ENCODE results near the gene BACE2. TPM values are rescaled to one million over a fixed set of nuclear protein-coding genes. Genes with fewer than 3 reads are reported as not detected.

Gene BACE2
- polyA plus RNA-seq, 1 donor (not counting 4 experiments of a cell fraction or from before 2014, with no cell fraction given) = 130 TPM

DNA sequence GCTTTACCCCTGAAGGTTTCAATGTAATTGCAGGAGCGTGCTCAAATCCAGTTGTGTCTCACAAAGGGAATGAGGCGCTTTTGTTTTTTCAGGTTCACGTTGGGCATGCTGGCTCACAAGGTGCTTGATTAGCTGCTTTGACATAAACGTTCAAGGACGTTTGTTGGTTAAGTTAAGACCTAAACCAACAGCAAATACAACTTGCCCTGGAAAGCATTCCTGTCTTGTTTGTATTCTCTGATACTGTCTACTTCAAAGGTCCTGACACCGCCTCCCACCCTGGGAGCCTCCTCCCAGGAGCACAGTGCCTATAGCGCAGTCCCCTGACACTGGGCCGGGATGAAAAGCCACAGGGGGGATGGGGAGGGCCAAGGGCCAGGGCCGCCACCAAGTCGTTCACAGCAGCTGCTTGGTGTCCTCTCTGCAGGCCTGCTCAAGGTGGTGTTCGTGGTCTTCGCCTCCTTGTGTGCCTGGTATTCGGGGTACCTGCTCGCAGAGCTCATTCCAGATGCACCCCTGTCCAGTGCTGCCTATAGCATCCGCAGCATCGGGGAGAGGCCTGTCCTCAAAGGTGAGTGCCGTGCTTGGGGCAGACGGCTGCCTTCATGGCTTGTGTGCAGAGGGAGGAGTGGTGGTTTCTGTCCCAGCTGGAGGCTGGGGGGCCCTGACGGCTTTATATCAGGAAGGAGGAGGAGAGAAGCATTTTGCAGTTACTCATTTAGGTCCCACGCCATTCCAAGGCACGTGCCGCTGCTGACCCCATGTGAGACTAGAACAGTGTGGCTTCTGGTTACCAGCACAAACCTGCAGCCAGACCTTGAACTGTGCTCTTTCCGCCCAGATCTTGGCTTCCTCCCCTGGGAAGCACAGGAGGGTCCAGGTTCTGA, 154.8 kb downstream of the BACE2 start:
- Histone ChIP-seq H2AFZ (ENCODE audit: control insufficient read depth, low read length) (no peak overlapping the region), H3K27me3 (ENCODE audit: control insufficient read depth, extremely low read depth, insufficient read depth, low read length) (peaks cover 33% of the 10 kb centered on the region), H3K4me2 (ENCODE audit: control insufficient read depth, extremely low read depth, insufficient read depth, low read depth, low read length) (no peak overlapping the region), H3K36me3 (ENCODE audit: control insufficient read depth in 2 of 2, extremely low read depth in 1 of 2, insufficient read depth in 2 of 2, low read length in 2 of 2) (no peaks in the 10 kb centered on the region), H3K9me3 (ENCODE audit: control insufficient read depth, low read depth, low read length) (no peaks in the 10 kb centered on the region), H3K4me1 (ENCODE audit: control insufficient read depth, extremely low read depth, insufficient read depth, low read length) (no peaks in the 10 kb centered on the region), H3K9me1 (ENCODE audit: control insufficient read depth, extremely low read depth, insufficient read depth, low read length) (no peaks in the 10 kb centered on the region), H3K9ac (ENCODE audit: control insufficient read depth, extremely low read depth, insufficient read depth, low read length) (no peak overlapping the region), H3K4me3 (ENCODE audit: control insufficient read depth in 2 of 3, extremely low read depth in 1 of 3, insufficient read depth in 2 of 3, low read depth in 1 of 3, low read length in 3 of 3) (no peak overlapping the region), H3K27ac (ENCODE audit: control insufficient read depth, insufficient read depth, low read length) (no peak overlapping the region), H4K20me1 (ENCODE audit: control insufficient read depth, extremely low read depth, insufficient read depth, low read length) (no peaks in the 10 kb centered on the region), H3K79me2 (ENCODE audit: control insufficient read depth, insufficient read depth, low read length) (no peaks in the 10 kb centered on the region)
- no peak for DNase-seq (ENCODE audit: low read depth, low spot score)
- no peak for FAIRE-seq
- TF ChIP-seq, protein P1, sequence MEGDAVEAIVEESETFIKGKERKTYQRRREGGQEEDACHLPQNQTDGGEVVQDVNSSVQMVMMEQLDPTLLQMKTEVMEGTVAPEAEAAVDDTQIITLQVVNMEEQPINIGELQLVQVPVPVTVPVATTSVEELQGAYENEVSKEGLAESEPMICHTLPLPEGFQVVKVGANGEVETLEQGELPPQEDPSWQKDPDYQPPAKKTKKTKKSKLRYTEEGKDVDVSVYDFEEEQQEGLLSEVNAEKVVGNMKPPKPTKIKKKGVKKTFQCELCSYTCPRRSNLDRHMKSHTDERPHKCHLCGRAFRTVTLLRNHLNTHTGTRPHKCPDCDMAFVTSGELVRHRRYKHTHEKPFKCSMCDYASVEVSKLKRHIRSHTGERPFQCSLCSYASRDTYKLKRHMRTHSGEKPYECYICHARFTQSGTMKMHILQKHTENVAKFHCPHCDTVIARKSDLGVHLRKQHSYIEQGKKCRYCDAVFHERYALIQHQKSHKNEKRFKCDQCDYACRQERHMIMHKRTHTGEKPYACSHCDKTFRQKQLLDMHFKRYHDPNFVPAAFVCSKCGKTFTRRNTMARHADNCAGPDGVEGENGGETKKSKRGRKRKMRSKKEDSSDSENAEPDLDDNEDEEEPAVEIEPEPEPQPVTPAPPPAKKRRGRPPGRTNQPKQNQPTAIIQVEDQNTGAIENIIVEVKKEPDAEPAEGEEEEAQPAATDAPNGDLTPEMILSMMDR (optimal IDR thresholded peaks at IDR 0.05 in 1 of 3, IDR thresholded peaks at IDR 0.05 in 1 of 3, conservative IDR thresholded peaks at IDR 0.05 in 1 of 3; ENCODE audit: extremely low read depth in 1 of 3, insufficient read depth in 2 of 3, low read length in 3 of 3) = no peak
- TF ChIP-seq EZH2 (IDR thresholded peaks at IDR 0.05; ENCODE audit: low read length) = no peak
- dilution Hi-C loops (cut with MboI; ENCODE audit: extremely low pct_ligation_motif_present, low sequenced_read_pairs) = no loop called here

DNA sequence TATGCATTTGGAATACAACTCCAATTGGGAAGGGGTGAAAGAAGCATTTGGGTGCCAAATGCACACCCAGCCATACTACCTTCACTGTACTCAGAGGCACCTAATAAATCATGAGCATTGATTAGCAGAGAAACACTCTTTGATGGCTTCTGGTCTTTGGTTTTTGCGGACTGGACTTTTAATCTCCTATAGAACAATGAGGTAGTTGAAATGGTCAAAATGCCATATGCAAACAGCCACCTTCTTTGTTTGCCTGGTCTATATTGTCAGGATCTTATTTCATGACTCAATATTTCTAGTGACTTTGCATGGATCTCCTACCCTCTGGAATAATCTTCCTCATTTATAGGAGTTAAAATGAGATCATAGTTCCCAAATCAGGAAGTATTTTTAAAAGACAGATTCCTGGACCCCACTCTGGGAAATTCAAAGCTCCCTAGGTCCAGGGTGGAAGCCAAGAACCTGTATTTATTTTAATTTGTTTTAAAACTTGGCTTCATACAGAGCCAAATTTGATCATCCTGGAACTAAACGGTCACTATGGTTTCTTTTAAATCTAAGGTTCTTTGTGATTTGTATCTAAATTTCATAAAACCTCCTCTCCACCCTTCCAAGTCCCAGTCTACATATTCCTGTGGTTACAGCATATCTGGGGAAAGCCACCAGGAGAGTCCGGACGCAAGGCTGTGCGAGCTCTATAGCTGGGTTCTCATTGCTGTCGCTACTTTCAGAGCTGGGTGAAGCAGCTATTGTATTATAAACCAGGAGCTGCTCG, 157.4 kb downstream of the BACE2 start:
- H3K27ac ChIP-seq (ENCODE audit: control insufficient read depth, insufficient read depth, low read length) = no peak overlapping the region
- no peaks in the 10 kb centered on the region for H4K20me1 ChIP-seq (ENCODE audit: control insufficient read depth, extremely low read depth, insufficient read depth, low read length)
- H3K9me3 ChIP-seq (ENCODE audit: control insufficient read depth, low read depth, low read length) = no peaks in the 10 kb centered on the region
- no peaks in the 10 kb centered on the region for H3K79me2 ChIP-seq (ENCODE audit: control insufficient read depth, insufficient read depth, low read length)
- FAIRE-seq (no peak), DNase-seq (ENCODE audit: low read depth, low spot score) (no peak)
- TF ChIP-seq EZH2 (IDR thresholded peaks at IDR 0.05; ENCODE audit: low read length) = no peak
- TF ChIP-seq, protein P1 (optimal IDR thresholded peaks at IDR 0.05 in 1 of 3, IDR thresholded peaks at IDR 0.05 in 1 of 3, conservative IDR thresholded peaks at IDR 0.05 in 1 of 3; ENCODE audit: extremely low read depth in 1 of 3, insufficient read depth in 2 of 3, low read length in 3 of 3) = no peak
- no peak overlapping the region for H3K4me3 ChIP-seq (ENCODE audit: control insufficient read depth in 2 of 3, extremely low read depth in 1 of 3, insufficient read depth in 2 of 3, low read depth in 1 of 3, low read length in 3 of 3)
- no peak overlapping the region for H2AFZ ChIP-seq (ENCODE audit: control insufficient read depth, low read length)
- no peaks in the 10 kb centered on the region for H3K4me1 ChIP-seq (ENCODE audit: control insufficient read depth, extremely low read depth, insufficient read depth, low read length)
- dilution Hi-C loops (cut with MboI; ENCODE audit: extremely low pct_ligation_motif_present, low sequenced_read_pairs) = no loop called here
- no peak overlapping the region for H3K4me2 ChIP-seq (ENCODE audit: control insufficient read depth, extremely low read depth, insufficient read depth, low read depth, low read length)
- H3K27me3 ChIP-seq (ENCODE audit: control insufficient read depth, extremely low read depth, insufficient read depth, low read length) = peaks cover 19% of the 10 kb centered on the region
- no peaks in the 10 kb centered on the region for H3K36me3 ChIP-seq (ENCODE audit: control insufficient read depth in 2 of 2, extremely low read depth in 1 of 2, insufficient read depth in 2 of 2, low read length in 2 of 2)
- H3K9ac ChIP-seq (ENCODE audit: control insufficient read depth, extremely low read depth, insufficient read depth, low read length) = no peak overlapping the region
- H3K9me1 ChIP-seq (ENCODE audit: control insufficient read depth, extremely low read depth, insufficient read depth, low read length) = no peaks in the 10 kb centered on the region

All from keratinocyte (primary cell).